GM10266 (cell line): ENCODE data around the gene YPEL3.
A peak's percentile ranks its signal among the peaks of the same experiment; 100 is the strongest.

Source experiments
- DNase-seq: peaks from one replicate; pipeline ENCODE4 v3.0.0; 2012; ENCODE audit errors: extremely low spot score
- CTCF ChIP-seq: IDR thresholded peaks from 2 replicates; pipeline ENCODE4 v1.5.1; 2012; ENCODE audit warnings: mild to moderate bottlenecking, low read depth; ENCODE audit not compliant: control insufficient read depth, insufficient read depth; ENCODE audit errors: missing control alignments

YPEL3 gene

GRCh38 chr16:30124985-30125379 is 29.0 kb upstream of the YPEL3 start:
- no peak for TF ChIP-seq CTCF
- DNase-seq, result no peak

GRCh38 chr16:30122604-30123160 is 26.7 kb upstream of the YPEL3 start:
- DNase-seq, result peak; percentile 43
- no peak for TF ChIP-seq CTCF

- DNase-seq, result no peak
- no peak for TF ChIP-seq CTCF
Measured at GRCh38 chr16:30121741-30122571, 25.9 kb upstream of the YPEL3 start.

- no peak for TF ChIP-seq CTCF
- DNase-seq, result no peak
Measured at GRCh38 chr16:30120340-30121105, 24.5 kb upstream of the YPEL3 start.

GRCh38 chr16:30119428-30119827 is 23.4 kb upstream of the YPEL3 start:
- no peak for DNase-seq
- no peak for TF ChIP-seq CTCF

- TF ChIP-seq CTCF, result no peak
- no peak for DNase-seq
Measured at GRCh38 chr16:30117768-30118167, 21.8 kb upstream of the YPEL3 start.
